Muscle of leg (tissue), 11 donors: ENCODE data around the gene TTC1. TPM values are rescaled to one million over a fixed set of nuclear protein-coding genes. Genes with fewer than 3 reads are reported as not detected.
A peak's percentile ranks its signal among the peaks of the same experiment; 100 is the strongest.

Experiments used
- DNase-seq: peaks from one replicate; pipeline ENCODE4 v3.0.0; 2013
- H3K27ac ChIP-seq: one replicate; pipeline ENCODE4 v1.5.1; 2013; ENCODE audit warnings: mild to moderate bottlenecking, low read length, control low read depth
- H3K27me3 ChIP-seq: one replicate; pipeline ENCODE4 v1.6.1; 2013; ENCODE audit warnings: low read length; ENCODE audit not compliant: control insufficient read depth, insufficient read depth
- H3K36me3 ChIP-seq: one replicate; pipeline ENCODE4 v1.6.1; 2013; ENCODE audit warnings: low read length; ENCODE audit not compliant: control insufficient read depth, insufficient read depth
- H3K4me1 ChIP-seq: one replicate; pipeline ENCODE4 v1.6.1; 2013; ENCODE audit warnings: low read length; ENCODE audit not compliant: control insufficient read depth, insufficient read depth
- H3K4me3 ChIP-seq: one replicate; pipeline ENCODE4 v1.5.1; 2013; ENCODE audit warnings: low read length, control low read depth
- H3K9me3 ChIP-seq: replicated peaks from 2 replicates; pipeline ENCODE4 v1.6.1; 2013; ENCODE audit warnings: low read depth, low read length; ENCODE audit not compliant: control insufficient read depth
- WGBS: methylation state at CpG from one replicate; pipeline ENCODE4 v1.1.5; 2013; ENCODE audit warnings: missing lambda C conversion rate; ENCODE audit not compliant: insufficient coverage; 5-methylcytosine and 5-hydroxymethylcytosine counted together
- polyA plus RNA-seq, 8 donors: library from polyadenylated mRNA; unstranded; fragments of 120-200 nt; gene quantifications; one replicate each; pipeline versions ENCODE4 v1.2.1 to v1.2.3, GENCODE V29; 2013; ENCODE audit warnings: inconsistent platforms in 1 of 8, low replicate concordance in 1 of 8; ENCODE audit not compliant: insufficient read length in 8 of 8, insufficient read depth in 1 of 8
- total RNA-seq: library from RNA; stranded (reverse); fragments of 120-200 nt; gene quantifications from one replicate; pipeline ENCODE4 v1.2.4, GENCODE V29; 2013

Gene TTC1
- total and polyA plus RNA-seq, 9 donors = 41.3 to 47.5 (median 44.4) TPM

DNA sequence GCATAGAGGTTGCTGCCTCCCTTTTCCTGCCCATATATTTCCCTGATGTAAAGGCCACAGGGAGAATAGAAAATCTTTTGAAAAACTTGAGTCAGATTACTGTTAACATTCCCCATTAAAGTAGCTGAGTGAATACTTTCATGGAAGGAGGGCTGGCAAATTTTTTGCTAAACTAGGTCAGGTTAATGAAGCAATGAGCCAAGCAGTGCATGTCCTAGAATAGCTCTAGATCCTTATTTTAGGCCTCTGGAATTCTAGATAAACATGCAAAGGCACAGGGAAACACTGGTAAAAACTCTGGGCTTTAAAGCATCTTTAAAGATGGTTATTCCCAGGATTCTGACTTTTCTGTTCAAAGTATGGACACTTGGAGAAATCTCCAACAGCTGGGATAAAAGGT is 27.9 kb downstream of the TTC1 start:
- Histone ChIP-seq H3K27me3 (no peaks in the 10 kb centered on the region), H3K4me1 (no peaks in the 10 kb centered on the region), H3K9me3 (no peaks in the 10 kb centered on the region), H3K27ac (no peak overlapping the region), H3K36me3 (peaks cover 29% of the 10 kb centered on the region), H3K4me3 (no peak overlapping the region)
- no peak for DNase-seq

DNA sequence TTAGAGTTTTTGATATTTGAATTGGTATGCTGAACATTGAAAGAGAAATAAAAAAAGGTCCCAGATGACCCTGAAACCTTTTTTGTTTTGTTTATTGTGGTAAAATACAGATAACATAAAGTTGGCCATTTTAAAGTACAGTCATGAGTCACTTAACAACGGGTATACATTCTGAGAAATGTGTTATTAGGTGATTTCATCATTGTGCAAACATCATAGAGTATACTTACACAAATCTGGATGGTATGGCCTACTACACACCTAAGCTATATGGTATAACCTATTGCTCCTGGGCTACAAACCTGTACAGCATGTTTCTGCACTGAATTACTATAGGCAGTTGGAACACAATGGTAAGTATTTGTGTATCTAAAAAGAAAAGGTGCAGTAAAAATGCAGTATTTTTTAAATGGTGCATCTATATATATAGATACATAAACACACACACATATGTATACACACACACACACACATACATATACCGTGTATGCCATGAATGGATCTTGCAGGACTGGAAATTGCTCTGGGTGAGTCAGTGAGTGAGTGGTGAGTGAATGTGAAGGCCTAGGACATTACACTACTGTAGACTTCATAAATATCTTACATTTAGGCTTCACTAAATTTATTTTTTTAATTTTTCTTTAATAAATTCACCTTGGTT is 31.0 kb downstream of the TTC1 start:
- no peaks in the 10 kb centered on the region for H3K9me3 ChIP-seq
- no peak for DNase-seq
- H3K36me3 ChIP-seq = peaks cover 38% of the 10 kb centered on the region
- no peak overlapping the region for H3K4me3 ChIP-seq
- no peaks in the 10 kb centered on the region for H3K27me3 ChIP-seq
- H3K27ac ChIP-seq = no peak overlapping the region
- WGBS = no CpG with 5 or more reads among the region's 2 CpGs
- no peaks in the 10 kb centered on the region for H3K4me1 ChIP-seq

DNA sequence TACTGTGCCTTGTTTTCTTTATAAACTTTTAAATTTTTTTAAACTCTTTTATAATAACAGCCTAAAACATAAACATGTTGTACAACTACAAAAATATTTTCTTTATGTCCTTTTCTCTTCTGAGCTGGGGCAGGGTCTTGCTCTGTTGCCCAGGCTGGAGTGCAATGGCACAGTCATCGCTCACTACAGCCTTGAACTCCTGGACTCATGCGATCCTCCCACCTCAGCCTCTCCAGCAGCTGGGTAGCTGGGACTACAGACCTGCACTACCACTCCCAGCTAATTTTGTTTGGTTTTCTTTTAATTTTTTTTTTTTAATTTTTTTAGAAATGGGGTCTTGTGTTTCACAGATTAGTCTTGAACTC is 31.5 kb downstream of the TTC1 start:
- Histone ChIP-seq H3K27me3 (no peaks in the 10 kb centered on the region), H3K36me3 (peaks cover 34% of the 10 kb centered on the region), H3K9me3 (no peaks in the 10 kb centered on the region), H3K4me3 (no peak overlapping the region), H3K27ac (no peak overlapping the region), H3K4me1 (no peaks in the 10 kb centered on the region)
- 94% methylated on average over 2 of the region's 2 CpGs for WGBS
- DNase-seq = no peak

DNA sequence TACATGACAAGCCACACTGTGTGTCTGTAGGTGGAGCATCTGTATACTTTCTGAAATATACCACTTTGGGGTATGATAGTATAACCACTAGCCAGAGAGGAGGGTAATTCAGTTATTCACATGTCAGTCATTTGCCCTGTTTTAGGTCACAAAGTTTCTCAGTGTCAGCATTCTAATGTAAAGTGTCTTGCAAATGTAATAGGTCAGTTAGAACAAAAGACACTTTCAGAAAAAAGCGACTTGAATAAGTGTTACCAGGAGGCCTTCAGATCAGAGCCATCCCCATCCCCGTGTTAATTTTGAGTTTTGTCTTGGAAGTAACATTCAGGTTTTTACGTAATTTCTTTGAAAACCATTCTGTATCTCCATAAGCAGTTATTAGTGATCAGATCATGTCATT is 33.7 kb downstream of the TTC1 start:
- Histone ChIP-seq H3K4me3 (no peak overlapping the region), H3K36me3 (peaks cover 29% of the 10 kb centered on the region)
- no CpG with 5 or more reads among the region's 3 CpGs for WGBS

DNA sequence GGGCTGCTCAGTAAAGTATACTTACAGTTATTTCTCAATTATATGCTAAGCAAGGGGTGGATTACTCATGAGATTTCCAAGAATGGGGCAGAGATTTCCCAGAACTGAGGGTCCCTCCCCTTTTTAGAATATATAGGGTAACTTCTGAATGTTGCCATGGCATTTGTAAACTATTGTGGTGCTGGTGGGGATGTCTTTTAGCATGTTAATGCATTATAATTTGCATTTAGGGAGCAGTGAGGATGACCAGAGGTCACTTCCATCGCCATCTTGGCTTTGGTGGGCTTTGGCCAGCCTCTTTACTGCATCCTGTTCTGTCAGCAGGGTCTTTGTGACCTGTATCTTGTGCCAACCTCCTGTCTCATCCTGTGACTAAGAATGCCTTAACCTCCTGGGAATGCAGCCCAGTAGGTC is 35.5 kb downstream of the TTC1 start:
- H3K27ac ChIP-seq = no peak overlapping the region
- H3K4me3 ChIP-seq = no peak overlapping the region
- no peaks in the 10 kb centered on the region for H3K9me3 ChIP-seq
- WGBS = 100% methylated on average over 1 of the region's 1 CpG
- H3K36me3 ChIP-seq = peaks cover 26% of the 10 kb centered on the region
- H3K27me3 ChIP-seq = no peaks in the 10 kb centered on the region
- H3K4me1 ChIP-seq = no peaks in the 10 kb centered on the region
- no peak for DNase-seq

More for the DNA sequence above, 33.7 kb downstream of the TTC1 start:
- H3K4me1 ChIP-seq = no peaks in the 10 kb centered on the region
- DNase-seq = no peak
- H3K27me3 ChIP-seq = no peaks in the 10 kb centered on the region
- H3K27ac ChIP-seq = no peak overlapping the region
- no peaks in the 10 kb centered on the region for H3K9me3 ChIP-seq

DNA sequence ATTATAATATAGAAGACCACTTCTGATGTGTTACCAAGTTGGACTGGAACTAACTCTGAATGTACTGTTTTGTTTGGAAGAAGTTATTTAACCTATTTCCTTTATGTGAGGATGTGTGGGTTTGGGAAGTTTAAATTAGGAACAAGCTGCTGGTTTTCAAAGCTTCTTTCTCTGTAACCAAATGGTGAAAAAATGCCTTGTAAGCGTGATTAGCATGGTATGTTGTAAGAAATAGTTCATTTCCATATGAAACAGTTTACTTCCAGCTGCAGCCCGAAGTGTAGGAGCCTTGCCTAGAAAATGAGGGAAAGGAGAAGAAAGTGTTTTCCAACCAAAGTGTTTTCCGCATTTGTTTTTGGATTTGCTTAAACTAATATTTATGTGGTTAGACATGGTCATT is 36.0 kb downstream of the TTC1 start:
- no peaks in the 10 kb centered on the region for H3K4me1 ChIP-seq
- H3K27me3 ChIP-seq = no peaks in the 10 kb centered on the region
- no peak overlapping the region for H3K4me3 ChIP-seq
- peaks cover 29% of the 10 kb centered on the region for H3K36me3 ChIP-seq
- peak; percentile 22 for DNase-seq
- H3K9me3 ChIP-seq = no peaks in the 10 kb centered on the region
- whole genome bisulfite sequencing = no CpG with 5 or more reads among the region's 3 CpGs
- no peak overlapping the region for H3K27ac ChIP-seq

DNA sequence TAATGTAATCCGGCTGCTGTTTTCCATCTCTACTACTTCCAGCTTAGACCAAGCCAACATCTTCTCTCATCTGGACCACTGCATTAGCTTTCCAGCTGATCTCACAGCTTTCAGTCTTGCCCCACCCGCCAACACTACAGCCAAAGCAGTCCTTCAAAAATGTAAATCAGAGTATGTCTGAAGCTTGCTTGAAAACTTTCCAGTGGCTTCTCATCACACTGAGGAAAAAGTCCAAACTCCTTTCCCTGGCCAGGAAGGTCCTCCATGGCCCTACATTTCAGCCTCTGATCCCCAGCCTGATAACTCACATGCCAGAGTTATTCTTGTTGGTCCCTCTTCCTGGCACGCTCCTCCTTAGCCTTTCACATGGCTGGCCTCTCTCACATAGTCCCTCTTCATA is 38.5 kb downstream of the TTC1 start:
- Histone ChIP-seq H3K4me1 (no peaks in the 10 kb centered on the region), H3K27ac (peak overlapping the region; percentile 7), H3K36me3 (peaks cover 31% of the 10 kb centered on the region), H3K4me3 (no peak overlapping the region), H3K27me3 (no peaks in the 10 kb centered on the region), H3K9me3 (no peaks in the 10 kb centered on the region)
- peak; percentile 85 for DNase-seq
- 42% methylated on average over 1 of the region's 3 CpGs for WGBS

DNA sequence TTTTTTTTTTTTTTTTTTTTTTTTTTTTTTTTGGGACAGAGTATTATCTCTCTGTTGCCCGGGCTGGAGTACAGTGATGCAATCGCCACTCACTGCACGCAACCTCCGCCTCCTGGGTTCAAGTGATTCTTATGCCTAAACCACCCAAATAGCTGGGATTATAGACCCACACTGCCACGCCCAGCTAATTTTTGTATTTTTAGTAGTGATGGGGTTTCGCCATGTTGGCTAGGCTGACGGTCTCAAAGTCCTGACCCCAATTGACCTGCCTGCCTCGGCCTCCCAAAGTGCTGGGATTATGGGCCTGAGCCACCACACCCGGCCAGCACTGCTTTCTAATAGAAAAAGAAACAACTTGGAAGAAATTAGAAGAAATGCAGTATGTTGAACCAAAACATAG is 39.2 kb downstream of the TTC1 start:
- no peaks in the 10 kb centered on the region for H3K4me1 ChIP-seq
- peak; percentile 18 for DNase-seq
- 97% methylated on average over 6 of the region's 9 CpGs for WGBS
- no peaks in the 10 kb centered on the region for H3K27me3 ChIP-seq
- no peak overlapping the region for H3K4me3 ChIP-seq
- H3K27ac ChIP-seq = no peak overlapping the region
- H3K36me3 ChIP-seq = peaks cover 35% of the 10 kb centered on the region
- no peaks in the 10 kb centered on the region for H3K9me3 ChIP-seq

DNA sequence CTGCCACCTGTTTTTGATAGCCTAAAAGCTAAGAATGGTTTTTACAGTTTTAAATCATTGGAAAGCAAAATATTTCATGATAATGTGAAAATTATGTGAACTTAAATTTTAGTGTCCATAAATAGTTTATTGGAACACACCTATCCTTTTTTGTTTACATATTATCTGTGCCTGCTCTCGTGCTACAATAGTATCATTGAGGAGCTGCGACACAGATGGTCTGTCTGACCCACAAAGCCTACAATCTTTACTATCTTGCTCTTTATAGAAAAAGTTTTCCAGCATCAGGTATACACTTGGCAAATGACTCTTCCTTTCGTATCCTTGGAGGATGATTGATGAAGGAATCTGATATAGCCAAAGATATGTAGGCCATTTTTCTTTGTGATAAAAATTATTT is 40.2 kb downstream of the TTC1 start:
- Histone ChIP-seq H3K27ac (no peak overlapping the region), H3K4me1 (no peaks in the 10 kb centered on the region), H3K4me3 (no peak overlapping the region), H3K36me3 (peaks cover 38% of the 10 kb centered on the region), H3K9me3 (no peaks in the 10 kb centered on the region), H3K27me3 (no peaks in the 10 kb centered on the region)
- WGBS = no CpG with 5 or more reads among the region's 3 CpGs
- DNase-seq = no peak

DNA sequence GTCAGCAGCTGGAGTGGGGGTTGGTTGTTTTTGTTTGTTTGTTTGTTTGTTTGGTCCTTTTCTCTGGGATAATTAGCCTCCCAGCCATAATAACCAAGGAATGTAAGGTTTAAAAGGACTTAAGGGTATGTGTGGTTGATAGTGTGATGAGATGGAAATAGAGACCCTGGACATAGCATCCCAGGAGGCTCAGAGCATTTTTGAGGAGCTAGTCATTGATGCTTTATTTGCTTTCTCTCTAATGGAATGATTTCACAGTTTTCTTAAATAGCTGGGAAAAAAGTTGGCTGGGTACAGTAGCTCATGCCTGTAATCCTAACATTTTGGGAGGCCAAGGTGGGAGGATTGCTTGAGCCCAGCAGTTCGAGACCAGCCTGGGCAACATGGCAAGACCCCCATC is 45.1 kb downstream of the TTC1 start:
- DNase-seq = no peak
- H3K27ac ChIP-seq = no peak overlapping the region
- WGBS = 83% methylated on average over 1 of the region's 1 CpG
- peaks cover 52% of the 10 kb centered on the region for H3K36me3 ChIP-seq
- no peaks in the 10 kb centered on the region for H3K4me1 ChIP-seq
- H3K27me3 ChIP-seq = no peaks in the 10 kb centered on the region
- peaks cover 5% of the 10 kb centered on the region for H3K9me3 ChIP-seq
- H3K4me3 ChIP-seq = no peak overlapping the region

DNA sequence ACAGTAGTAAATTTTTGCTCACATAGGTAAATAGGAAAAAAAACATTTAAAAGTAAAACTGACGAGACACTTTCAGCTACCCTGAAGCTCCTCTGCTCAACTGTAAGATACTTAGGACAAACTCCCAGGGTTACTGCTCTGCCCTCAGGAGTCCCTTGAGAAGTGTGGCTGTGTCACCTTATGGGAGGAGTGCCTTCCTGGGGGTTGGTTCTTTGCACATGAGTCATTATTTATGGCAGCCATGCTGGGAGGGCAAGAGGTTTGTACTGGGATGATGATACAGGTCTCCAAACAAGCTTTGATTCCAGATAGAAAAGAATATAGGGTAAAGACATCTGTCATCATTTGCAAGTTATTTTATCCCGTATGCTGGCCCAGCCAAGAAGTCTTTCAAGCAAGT is 45.9 kb downstream of the TTC1 start:
- WGBS = no CpG with 5 or more reads among the region's 2 CpGs
- Histone ChIP-seq H3K4me3 (no peak overlapping the region), H3K27ac (no peak overlapping the region), H3K27me3 (no peaks in the 10 kb centered on the region), H3K9me3 (peaks cover 5% of the 10 kb centered on the region), H3K4me1 (no peaks in the 10 kb centered on the region), H3K36me3 (peaks cover 54% of the 10 kb centered on the region)
- DNase-seq = no peak
